HG03175 (cell line): ENCODE data around the gene MEAK7.

Experiments
- ATAC-seq: cut with Tn5 transposase; IDR thresholded peaks from one replicate; pipeline ENCODE4 v1.9.1; 2021; ENCODE audit warnings: mild to moderate bottlenecking, moderate library complexity; ENCODE audit not compliant: unreplicated experiment

MEAK7 gene

GRCh38 chr16:84513666-84514065, 9.2 kb upstream of the MEAK7 start:
- no peak for ATAC-seq

- no peak for ATAC-seq
Observed at GRCh38 chr16:84513123-84513522, 8.7 kb upstream of the MEAK7 start.

GRCh38 chr16:84511831-84512230, 7.4 kb upstream of the MEAK7 start:
- ATAC-seq = no peak

DNA sequence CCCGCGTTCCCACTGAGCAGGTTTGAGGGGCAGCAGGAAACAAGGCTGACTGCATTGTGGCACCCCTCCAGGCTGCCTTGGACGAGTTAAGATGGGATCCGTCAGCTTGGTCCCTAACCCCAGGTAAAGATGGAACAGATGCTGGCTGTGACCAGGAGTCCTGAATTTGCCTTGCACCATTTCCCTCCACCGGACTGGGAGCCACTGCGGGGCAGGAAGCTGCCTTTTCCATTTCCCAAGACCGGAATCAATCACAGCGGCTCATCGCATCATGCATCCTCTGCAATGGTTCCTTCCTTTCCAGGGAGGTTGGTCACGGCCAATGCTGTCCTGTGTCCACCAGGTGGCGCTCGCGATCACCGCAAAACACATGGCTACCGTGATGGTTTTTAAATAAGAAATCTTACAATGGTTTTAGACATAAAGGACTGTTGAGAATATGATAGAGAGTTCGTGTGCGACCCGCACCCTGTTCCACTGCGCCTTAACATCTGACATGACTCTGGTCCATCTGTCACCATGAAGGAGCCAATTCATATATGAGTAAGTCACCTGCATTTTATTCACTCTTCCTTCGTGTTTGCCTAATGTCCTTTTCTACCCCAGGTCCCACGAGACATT, 6.8 kb upstream of the MEAK7 start:
- ATAC-seq = no peak

DNA sequence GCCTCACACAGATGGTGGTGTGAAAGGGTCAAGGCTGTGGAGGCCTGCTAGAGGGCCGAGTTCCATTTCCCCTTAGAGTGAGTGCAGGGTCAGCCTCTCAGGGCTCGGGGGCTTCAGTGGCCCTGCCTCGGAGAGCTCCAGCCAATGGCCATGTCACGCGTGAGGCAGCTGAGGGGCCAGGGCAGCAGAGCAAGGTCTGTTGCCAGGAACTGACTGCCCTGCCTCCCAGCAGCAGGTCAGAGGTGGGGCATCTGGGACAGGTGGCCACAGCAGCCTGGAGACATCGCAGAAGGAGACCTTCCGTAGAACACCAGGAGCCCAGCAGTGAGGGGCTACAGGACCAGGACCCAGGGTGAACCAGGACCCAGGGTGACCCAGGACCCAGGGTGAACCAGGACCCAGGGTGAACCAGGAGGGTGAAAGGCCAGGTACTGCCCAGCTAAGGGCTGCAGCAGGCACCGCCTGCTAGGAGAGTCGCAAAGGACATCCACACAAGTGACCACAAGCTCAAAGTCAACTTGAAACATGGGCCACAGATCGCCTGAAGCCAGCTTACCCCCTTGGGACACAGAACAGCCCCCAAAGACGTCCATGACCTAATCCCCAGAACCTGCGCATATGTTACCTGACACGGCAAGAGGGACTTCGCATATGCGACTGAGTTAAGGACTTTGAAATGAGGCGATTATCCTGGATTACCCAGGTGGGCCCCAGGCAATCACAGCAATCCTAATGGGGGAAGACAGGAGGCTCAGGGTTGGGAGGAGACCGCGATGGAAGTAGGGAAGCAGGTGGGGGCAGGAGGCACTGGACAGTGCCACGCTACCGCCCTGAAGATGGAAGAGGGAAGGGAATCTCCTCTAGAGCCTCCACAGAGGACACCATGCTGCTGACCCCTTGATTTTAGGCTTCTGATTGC, 4.8 kb upstream of the MEAK7 start:
- ATAC-seq = no peak

GRCh38 chr16:84508502-84508901, 4.0 kb upstream of the MEAK7 start:
- no peak for ATAC-seq

DNA sequence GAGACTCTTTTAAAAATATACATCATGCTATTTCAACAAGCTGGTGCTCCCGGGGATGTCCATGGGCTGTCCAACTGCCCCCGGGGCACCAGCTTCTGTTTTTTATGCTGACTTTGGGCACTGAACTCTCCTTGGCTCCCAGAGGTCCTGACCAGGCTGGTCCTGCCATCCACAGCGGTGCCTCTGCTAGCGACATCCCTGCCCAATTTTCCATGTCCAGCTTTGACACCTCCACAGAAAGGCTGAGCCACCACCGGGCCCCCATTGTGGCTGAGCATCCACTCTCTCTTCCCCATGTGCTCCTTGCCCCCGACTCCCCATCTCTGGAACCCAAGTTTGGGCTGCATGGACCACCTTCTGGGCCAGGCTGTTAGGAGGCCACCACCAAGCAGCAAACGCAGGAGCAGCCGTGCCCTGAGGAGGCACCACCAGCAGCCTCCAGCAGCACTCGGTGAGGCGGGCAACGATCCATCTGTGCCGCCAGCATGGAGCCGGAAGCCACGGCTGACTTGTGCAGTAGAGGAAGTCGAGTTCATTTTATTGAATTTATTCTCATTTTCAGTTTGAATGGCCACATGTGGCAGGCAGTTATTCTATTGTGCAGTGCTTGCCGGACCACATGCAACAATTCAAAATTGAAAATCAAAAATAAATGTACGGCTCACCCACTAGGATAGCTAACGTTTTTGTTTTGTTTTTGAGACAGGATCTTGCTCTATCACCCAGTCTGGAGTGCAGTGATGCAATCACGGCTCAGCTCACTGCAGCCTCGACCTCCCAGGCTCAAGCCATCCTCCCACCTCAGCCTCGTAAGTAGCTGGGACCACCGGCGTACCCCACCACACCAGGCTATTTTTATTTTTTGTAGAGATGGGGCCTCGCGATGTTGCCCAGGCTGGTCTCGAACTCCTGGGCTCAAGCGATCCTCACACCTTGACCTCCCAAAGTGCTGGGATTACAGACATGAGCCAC, 2.8 kb upstream of the MEAK7 start:
- no peak for ATAC-seq

DNA sequence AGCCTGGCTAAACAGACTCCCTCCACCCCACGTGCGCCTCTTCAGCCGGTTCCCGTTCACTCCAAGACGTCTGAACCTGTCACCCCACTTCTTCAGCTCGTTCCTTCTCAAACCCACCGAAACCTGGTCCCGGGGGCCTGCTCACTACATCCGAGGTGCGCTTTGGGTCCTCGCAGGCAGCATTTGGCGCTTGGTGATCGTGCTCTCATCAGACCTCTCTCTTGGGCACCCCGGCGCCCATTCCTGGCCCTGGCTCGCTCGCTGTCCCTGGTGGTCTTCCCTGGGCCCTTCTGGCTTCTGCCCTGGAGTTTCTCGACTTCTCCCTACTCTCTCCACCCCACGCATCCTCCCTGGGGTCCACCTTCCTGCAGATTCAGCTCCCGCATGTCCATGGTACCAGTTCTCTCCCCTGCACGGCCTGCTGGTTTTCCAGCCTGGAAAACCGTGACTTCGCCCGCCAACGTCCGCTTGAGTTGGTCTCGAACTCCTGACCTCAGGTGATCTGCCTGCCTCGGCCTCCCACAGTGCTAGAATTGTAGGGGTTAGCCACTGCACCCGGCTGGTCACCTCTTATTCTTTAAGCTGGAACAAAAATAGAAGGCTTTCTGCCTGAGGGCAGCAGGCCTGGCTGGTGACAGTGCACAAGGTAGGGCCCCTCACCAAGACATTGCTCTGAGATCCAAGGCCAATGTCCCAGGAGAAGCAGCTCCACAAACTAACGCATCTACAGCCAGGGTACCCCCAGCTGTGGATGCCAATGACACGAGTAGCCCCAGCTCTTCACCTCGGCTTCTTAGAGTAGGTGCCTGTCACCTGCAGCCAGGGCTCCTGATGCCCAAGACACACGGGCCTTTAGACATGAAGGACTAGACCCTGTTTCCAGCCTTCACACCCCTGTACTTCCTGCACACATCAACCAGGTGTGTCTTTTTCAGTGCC, 1.1 kb upstream of the MEAK7 start:
- no peak for ATAC-seq

- no peak for ATAC-seq
Observed at GRCh38 chr16:84503751-84504395, 586 bp downstream of the MEAK7 start.

DNA sequence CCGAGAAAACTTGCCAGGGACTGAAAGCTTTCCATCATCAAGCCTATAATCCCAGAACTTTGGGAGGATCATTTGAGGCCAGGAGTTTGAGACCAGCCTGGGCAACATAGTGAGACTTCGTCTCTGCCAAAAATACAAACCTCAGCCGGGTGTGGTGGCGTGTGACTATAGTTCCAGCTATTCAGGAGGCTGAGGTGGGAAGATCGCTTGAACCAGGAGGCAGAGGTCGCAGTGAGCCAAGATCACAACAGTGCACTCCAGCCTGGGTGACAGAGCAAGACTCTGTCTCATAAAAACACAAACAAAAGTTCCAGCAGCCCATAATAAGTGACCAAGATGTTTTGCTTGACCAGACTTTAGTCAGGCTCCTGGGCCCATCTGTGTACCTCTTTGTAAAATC, 1.9 kb downstream of the MEAK7 start:
- no peak for ATAC-seq

DNA sequence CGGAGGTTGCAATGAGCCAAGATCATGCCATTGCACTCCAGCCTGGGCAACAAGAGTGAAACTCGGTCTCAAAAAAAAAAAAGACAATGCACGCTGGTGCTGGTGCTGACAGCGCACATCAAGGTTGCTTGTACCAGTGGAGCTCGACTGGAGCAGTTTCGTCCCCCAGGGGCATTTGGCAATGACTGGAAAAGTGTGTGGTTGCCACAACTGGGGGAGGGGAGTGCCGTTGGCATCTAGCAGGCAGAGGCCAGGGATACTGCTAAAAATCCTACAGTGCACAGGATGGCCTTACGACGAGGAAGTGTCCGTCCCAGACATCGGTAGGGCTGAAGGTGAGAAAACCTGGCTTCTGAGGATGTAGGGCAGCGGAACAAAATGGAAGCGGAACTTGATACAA, 2.4 kb downstream of the MEAK7 start:
- ATAC-seq = no peak

- ATAC-seq = no peak
Observed at GRCh38 chr16:84501077-84501735, 3.3 kb downstream of the MEAK7 start.

DNA sequence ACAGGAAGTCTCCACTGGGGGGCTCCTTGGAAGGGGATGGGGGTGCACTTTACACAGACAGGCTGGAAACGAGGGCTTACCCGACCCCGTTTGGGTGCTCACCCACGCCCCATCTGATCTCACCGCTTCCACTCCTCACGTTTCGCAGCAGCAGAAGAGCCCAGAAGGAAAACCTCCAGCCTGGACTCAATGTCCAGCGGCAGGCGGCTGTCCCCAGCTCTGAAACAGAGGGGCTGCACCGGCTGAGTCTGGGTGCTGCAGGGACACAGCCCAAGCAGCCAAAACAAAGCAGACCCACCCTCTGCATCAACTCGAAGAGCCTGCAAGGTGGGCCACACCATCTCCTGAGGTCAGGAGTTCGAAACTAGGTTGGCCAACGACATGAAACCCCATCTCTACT, 3.9 kb downstream of the MEAK7 start:
- ATAC-seq = no peak

- no peak for ATAC-seq
Observed at GRCh38 chr16:84499638-84500037, 4.8 kb downstream of the MEAK7 start.

GRCh38 chr16:84498859-84499620, 5.4 kb downstream of the MEAK7 start:
- no peak for ATAC-seq

DNA sequence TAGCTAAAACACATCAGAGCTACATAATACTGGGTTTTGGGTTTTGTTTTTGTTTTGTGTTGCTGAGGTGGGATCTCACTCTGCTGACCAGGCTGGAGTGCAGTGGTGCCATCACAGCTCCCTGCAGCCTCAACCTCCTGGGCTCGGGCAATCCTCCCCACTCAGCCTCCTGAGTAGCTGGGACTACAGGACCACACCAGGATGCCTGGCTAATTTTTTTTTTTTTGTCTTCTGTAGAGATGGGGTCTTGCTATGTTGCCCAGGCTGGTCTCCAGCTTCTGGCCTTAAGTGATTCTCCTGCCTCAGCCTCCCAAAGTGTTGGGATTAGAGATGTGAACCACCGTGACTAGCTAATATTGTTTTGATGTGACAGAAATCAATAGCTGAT, 6.2 kb downstream of the MEAK7 start:
- no peak for ATAC-seq

- ATAC-seq = no peak
Observed at GRCh38 chr16:84497418-84498222, 6.8 kb downstream of the MEAK7 start.

DNA sequence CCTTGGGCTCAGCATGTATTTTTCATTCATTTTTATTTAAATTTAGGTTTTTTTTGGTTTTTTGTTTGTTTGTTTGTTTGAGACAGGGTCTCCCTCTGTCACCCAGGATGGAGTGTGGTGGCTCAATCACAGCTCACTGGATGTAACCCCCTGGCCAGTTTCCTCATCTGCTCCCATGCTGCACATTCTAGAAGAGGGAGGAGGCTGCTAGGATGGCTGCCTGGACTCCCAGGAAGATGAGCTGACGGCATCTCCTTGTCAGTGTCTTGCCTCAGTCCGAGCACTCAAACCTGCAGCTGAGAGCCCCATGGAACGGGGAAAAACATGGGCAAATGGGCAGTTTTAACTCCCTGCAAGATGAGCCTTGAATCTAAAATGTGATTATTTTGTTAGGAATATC, 7.5 kb downstream of the MEAK7 start:
- ATAC-seq = no peak
